SIG-M5 treated with dmso at 0.1 percent for 504 hours (cell line): ENCODE data around the gene FGA.

ENCODE experiments used
- DNase-seq: peaks from one replicate; lab custom pipeline; 2025; ENCODE audit not compliant: unreplicated experiment; lab: John Stamatoyannopoulos, UW

FGA gene

GRCh38 chr4:154583230-154583629, 7.3 kb downstream of the FGA start:
- DNase-seq: no peak

- no peak for DNase-seq
Measured at GRCh38 chr4:154582723-154583122, 7.8 kb downstream of the FGA start.

- no peak for DNase-seq
Measured at GRCh38 chr4:154579927-154580326, 10.6 kb downstream of the FGA start.

GRCh38 chr4:154578919-154579318, 11.6 kb downstream of the FGA start:
- DNase-seq: no peak

GRCh38 chr4:154577324-154577723, 13.2 kb downstream of the FGA start:
- no peak for DNase-seq

GRCh38 chr4:154574311-154574710, 16.2 kb downstream of the FGA start:
- DNase-seq: no peak

GRCh38 chr4:154573190-154573870, 17.2 kb downstream of the FGA start:
- DNase-seq: no peak

- DNase-seq: no peak
Measured at GRCh38 chr4:154569584-154569983, 21.0 kb downstream of the FGA start.

GRCh38 chr4:154569028-154569427, 21.5 kb downstream of the FGA start:
- no peak for DNase-seq

GRCh38 chr4:154566639-154567204, 23.8 kb downstream of the FGA start:
- DNase-seq: no peak

GRCh38 chr4:154565704-154566103, 24.8 kb downstream of the FGA start:
- no peak for DNase-seq

- DNase-seq: peak; percentile 8
Measured at GRCh38 chr4:154564311-154564710, 26.2 kb downstream of the FGA start.

- DNase-seq: no peak
Measured at GRCh38 chr4:154562697-154563254, 27.8 kb downstream of the FGA start, which contains the start of gene FGB. FGB (plus strand) TSS chr4:154563011; CDS start chr4:154563019, 8 bp downstream.

GRCh38 chr4:154560824-154561231, 29.7 kb downstream of the FGA start:
- no peak for DNase-seq

GRCh38 chr4:154560419-154560801, 30.1 kb downstream of the FGA start:
- no peak for DNase-seq

- no peak for DNase-seq
Measured at GRCh38 chr4:154559494-154560418, 30.8 kb downstream of the FGA start.

GRCh38 chr4:154559141-154559493, 31.4 kb downstream of the FGA start:
- no peak for DNase-seq

GRCh38 chr4:154551872-154552686, 38.5 kb downstream of the FGA start:
- peak; percentile 61 for DNase-seq

GRCh38 chr4:154549894-154550790, 40.4 kb downstream of the FGA start, which contains the start of gene PLRG1:
PLRG1 (minus strand) TSS chr4:154550400; CDS start chr4:154550308, 92 bp downstream.
- peak; percentile 90 for DNase-seq

GRCh38 chr4:154545689-154546088, 44.9 kb downstream of the FGA start:
- DNase-seq: no peak
